ENCODE results near the gene MOV10.

MOV10 gene

DNA sequence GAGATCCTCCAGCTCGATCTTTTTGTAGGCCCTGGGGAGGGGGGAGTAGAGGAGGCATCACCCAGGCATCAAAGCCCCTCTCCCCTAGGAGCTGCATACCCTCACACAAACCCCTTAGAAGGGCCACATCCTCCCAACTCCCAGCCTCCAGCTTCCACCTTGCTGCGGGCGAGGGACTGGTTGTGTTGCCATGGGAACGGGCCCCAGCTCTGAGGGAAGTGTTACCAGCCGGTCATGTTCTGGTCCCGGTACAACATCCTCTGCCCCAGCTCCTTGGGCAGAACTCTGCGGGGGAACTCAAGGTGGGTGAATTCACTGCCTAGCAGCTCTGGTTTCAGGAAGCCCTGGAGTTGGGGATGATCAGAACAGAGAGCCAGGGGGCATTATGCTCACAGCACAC, 36.6 kb downstream of the MOV10 start:
- TF ChIP-seq, protein P1, sequence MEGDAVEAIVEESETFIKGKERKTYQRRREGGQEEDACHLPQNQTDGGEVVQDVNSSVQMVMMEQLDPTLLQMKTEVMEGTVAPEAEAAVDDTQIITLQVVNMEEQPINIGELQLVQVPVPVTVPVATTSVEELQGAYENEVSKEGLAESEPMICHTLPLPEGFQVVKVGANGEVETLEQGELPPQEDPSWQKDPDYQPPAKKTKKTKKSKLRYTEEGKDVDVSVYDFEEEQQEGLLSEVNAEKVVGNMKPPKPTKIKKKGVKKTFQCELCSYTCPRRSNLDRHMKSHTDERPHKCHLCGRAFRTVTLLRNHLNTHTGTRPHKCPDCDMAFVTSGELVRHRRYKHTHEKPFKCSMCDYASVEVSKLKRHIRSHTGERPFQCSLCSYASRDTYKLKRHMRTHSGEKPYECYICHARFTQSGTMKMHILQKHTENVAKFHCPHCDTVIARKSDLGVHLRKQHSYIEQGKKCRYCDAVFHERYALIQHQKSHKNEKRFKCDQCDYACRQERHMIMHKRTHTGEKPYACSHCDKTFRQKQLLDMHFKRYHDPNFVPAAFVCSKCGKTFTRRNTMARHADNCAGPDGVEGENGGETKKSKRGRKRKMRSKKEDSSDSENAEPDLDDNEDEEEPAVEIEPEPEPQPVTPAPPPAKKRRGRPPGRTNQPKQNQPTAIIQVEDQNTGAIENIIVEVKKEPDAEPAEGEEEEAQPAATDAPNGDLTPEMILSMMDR (conservative IDR thresholded peaks at IDR 0.05; ENCODE audit: control insufficient read depth, insufficient read depth, low read depth, low read length) = no peak
- no peak overlapping the region for H3K4me3 ChIP-seq (ENCODE audit: control insufficient read depth, low read depth, low read length)
- no peak for DNase-seq (ENCODE audit: low read depth)

DNA sequence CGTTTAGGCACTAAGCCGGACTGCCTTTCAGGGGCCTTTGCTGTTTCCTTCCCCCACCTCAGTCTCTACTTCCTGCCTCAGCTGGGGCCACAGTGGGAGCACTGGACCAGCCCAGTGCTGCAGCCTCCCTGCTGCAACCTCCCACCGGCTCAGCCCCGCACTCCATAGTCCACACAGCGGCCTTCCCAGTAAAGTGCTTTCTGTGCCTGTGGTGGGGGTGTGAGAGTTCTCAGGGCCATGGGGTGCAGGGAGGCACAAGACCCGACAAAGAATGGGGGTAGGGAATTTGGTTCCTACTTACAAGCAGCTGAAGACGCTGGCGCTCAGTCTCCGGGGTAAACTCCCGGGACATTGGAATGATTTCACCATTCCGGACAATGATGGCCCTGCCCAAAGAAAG, 37.2 kb downstream of the MOV10 start:
- TF ChIP-seq, protein P1 (conservative IDR thresholded peaks at IDR 0.05; ENCODE audit: control insufficient read depth, insufficient read depth, low read depth, low read length) = no peak
- no peak for DNase-seq (ENCODE audit: low read depth)

DNA sequence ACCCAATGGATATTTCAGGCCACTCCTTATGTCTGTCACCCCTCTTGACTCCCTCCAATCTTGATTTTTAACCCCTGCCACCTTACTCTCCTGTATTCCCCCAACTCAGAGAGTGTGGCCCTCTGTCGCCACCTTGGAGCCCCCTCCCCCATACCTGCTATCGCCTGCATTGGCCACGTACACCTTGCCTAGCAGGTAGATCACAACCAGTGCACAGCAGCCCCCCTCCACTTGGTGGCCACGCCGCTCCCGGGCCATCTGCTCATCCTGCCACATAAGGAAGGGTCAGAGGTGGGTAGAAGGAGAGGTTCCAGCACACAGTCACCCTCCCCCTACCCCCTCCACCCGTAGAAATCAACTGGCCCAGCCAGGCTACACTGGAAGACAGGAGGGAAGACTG, 37.7 kb downstream of the MOV10 start:
- no peak for DNase-seq (ENCODE audit: low read depth)
- no peak overlapping the region for H3K4me3 ChIP-seq (ENCODE audit: control insufficient read depth, low read depth, low read length)
- TF ChIP-seq, protein P1 (conservative IDR thresholded peaks at IDR 0.05; ENCODE audit: control insufficient read depth, insufficient read depth, low read depth, low read length) = no peak

More for the DNA sequence above, 37.2 kb downstream of the MOV10 start:
- H3K4me3 ChIP-seq (ENCODE audit: control insufficient read depth, low read depth, low read length) = no peak overlapping the region

DNA sequence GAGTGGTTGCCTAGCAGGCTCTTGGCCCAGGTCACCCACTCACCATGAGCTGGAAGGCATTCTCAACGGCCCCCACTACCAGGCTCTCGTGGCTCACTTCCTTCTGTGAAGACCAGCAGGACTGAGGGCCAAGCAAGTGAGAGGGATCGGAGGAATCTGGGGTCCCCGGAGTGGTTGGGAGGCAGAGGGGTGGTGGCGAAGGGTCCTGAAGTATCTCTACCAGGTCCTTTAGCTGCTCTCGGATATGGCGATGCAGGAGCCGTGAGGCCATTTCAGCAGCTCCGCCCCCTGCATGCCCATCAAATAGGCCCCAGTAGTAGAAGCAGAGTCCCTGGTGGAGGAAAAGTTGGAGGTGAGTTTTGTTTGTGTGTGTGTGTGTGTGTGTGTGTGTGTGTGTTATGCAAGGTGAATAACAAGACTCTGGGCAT, 38.3 kb downstream of the MOV10 start:
- DNase-seq (ENCODE audit: low read depth) = no peak
- H3K4me3 ChIP-seq (ENCODE audit: control insufficient read depth, low read depth, low read length) = no peak overlapping the region
- TF ChIP-seq, protein P1 (conservative IDR thresholded peaks at IDR 0.05; ENCODE audit: control insufficient read depth, insufficient read depth, low read depth, low read length) = no peak

DNA sequence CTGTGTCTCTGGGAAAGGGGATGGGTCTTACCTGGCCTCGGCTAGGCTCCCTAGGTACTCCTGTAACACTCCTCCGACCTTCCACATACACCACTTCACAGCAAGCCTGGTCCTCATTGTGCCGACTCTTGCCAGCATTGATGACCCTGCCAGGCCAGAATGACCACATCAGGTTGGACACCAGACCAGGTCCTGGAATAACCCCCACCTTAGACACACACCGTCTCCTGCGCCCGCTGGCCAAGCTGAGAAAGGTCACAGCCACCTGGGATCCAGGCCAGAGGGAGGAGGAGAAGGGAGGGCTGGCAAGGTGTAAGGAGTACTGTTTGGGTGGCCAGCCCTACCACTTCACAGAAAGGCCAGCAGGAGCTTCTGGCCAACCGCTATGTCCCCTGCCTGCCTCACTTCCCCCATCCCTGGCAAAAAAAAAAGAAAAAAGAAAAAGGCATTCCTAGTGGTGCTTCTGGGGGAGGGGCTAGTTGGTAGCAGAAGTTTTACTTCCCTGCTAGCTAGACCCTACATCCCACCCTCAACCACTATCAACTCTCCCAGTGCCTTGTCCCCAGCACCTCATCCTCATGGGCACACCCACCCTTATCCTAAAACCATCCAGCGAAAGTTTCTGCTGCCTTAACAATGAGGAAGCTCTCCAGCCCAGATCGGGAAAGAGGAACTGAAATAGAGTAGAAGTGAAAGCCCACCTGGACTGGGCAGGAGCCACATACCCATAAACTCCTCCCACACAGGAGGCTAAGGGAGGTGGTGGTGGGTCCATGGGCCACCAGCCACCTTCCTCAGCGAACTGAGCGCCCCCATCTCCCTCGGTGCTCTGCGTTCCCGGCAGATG, 39.2 kb downstream of the MOV10 start:
- peak overlapping the region; percentile 49 for H3K4me3 ChIP-seq (ENCODE audit: control insufficient read depth, low read depth, low read length)
- DNase-seq (ENCODE audit: low read depth) = no peak
- TF ChIP-seq, protein P1 (conservative IDR thresholded peaks at IDR 0.05; ENCODE audit: control insufficient read depth, insufficient read depth, low read depth, low read length) = no peak

DNA sequence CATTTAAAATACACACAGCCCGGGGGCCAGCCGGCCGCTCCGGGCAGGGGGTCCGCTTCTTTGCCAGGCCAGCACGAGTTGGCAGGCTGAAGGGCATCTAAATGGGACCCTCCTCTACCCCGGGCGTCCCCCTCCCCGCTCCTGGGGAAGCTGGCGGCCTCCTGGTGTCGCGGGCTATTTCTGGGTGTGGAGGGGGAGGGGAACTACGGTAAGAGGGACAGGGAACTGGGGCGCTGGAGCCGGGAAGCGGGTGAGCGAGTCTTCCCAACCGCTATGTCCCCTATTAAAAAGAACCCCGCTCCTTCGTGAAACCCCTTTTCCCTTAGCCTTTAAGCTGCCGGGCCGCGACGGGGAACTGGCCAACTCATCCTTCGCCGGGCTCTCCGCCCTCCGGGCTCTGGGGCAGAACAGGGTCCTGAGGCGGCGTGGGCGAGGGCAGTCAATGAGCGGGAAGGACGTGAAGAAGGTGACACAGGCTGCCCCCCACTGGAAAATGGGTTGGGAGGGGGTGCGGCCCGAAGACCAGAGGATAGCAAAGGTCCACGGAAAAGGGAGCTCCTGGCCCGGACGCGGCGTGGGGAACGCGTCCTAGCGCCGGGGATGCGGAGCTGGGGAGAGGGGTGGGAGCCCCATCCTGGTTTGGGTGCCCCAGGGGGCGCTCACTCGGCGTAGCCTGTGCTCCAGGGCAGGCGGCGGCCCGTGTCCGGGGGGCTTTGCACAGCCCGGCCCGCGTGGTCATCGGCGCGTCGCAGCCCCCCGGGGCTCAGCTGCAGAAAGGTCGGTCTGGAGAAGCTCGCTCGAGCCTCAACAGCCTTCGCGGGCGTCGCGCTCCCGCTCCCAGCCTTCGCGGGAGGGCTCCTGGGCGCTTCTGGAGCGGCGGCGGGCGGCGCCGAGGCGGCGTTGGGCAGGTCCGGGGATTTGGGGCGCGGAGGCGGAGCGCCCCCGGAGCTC, 40.1 kb downstream of the MOV10 start:
- peak overlapping the region; percentile 49 for H3K4me3 ChIP-seq (ENCODE audit: control insufficient read depth, low read depth, low read length)
- no peak for DNase-seq (ENCODE audit: low read depth)
- TF ChIP-seq, protein P1 (conservative IDR thresholded peaks at IDR 0.05; ENCODE audit: control insufficient read depth, insufficient read depth, low read depth, low read length) = no peak

Data from fibroblast of mammary gland (primary cell).